Tibial nerve (tissue), 4 donors: ENCODE data around the gene KRT222.

Source experiments
- EP300 ChIP-seq, 2 donors: sonication (generic); formaldehyde crosslinking; IDR thresholded peaks; one replicate each; pipeline ENCODE4 v1.6.1; 2017; ENCODE audit warnings: antibody characterized with exemption in 2 of 2, mild to moderate bottlenecking in 1 of 2
- POLR2A ChIP-seq, 2 donors: fragments of 450-650 bp; IDR thresholded peaks; one replicate each; pipeline ENCODE4 v1.6.1; 2017; ENCODE audit warnings: antibody characterized with exemption in 2 of 2, mild to moderate bottlenecking in 2 of 2, moderate library complexity in 2 of 2
- TF ChIP-seq, protein P1 (sequence below), 5 experiments: fragments of 200-600 bp in 3 of 5; fragments of 450-650 bp in 2 of 5; sonication (generic) in 3 of 5; IDR thresholded peaks; one replicate each; pipeline ENCODE4 v1.5.1; 2016 to 2019; ENCODE audit warnings: antibody characterized with exemption in 5 of 5, mild to moderate bottlenecking in 3 of 5, moderate library complexity in 2 of 5

GRCh38 chr17:40633871-40634270, 31.1 kb downstream of the KRT222 start:
- TF ChIP-seq EP300 (IDR thresholded peaks at IDR 0.05) (no peak), POLR2A (IDR thresholded peaks at IDR 0.05) (no peak)
- TF ChIP-seq, protein P1, sequence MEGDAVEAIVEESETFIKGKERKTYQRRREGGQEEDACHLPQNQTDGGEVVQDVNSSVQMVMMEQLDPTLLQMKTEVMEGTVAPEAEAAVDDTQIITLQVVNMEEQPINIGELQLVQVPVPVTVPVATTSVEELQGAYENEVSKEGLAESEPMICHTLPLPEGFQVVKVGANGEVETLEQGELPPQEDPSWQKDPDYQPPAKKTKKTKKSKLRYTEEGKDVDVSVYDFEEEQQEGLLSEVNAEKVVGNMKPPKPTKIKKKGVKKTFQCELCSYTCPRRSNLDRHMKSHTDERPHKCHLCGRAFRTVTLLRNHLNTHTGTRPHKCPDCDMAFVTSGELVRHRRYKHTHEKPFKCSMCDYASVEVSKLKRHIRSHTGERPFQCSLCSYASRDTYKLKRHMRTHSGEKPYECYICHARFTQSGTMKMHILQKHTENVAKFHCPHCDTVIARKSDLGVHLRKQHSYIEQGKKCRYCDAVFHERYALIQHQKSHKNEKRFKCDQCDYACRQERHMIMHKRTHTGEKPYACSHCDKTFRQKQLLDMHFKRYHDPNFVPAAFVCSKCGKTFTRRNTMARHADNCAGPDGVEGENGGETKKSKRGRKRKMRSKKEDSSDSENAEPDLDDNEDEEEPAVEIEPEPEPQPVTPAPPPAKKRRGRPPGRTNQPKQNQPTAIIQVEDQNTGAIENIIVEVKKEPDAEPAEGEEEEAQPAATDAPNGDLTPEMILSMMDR (IDR thresholded peaks at IDR 0.05) = no peak
